Measurements from ENCODE around the gene FAM174C.

The FAM174C gene

GRCh38 chr19:1237754-1238368 is 37.5 kb upstream of the FAM174C start, which contains the start of gene CBARP:
CBARP (minus strand) TSS chr19:1238005; CDS start chr19:1236100, 1,905 bp downstream.
- DNase-seq = peak; percentile 77

DNA sequence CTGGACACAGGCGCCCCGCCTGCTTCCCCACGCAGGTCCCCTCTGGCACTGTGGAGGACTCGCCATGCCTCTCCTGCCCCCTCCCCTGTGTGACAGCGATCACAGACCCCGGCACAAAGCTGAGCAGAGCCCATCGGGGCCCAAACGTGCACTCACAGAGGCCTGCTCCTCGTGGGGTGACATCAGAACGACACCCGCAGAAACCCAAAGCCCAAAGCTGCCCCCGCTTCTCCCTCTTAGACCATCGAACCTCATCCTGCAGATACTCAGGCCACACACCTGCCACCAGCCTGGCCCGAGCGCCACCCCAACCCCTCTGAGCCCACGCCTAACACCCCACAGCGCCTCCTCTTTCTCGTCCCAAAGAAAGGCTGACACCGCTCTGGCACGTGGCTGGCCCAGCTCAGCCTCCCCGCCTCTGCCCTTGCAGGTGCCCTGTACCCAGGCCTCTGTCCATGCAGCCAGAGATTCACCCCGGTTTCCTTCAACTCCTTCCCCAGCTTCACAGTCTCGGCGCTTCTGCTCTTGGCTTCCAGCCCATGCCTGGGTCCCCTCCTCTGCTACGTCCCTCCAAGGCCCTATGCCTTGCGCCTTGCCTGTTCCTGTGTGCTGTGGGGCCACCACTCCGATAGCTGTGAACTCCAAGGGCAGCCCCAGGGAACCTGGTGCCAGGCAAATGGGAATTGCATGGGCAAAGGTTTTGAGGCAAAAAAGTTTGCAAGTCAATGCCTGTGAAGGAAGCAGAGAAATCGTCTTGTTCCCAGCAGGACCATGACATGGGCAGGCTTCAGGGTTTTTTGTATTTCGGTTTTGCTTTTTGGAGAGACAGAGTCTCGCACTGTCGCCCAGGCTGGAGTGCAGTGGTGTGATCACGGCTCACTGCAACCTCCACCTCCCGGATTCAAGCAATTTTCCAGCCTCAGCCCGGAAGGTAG is 36.7 kb upstream of the FAM174C start:
- DNase-seq = no peak

DNA sequence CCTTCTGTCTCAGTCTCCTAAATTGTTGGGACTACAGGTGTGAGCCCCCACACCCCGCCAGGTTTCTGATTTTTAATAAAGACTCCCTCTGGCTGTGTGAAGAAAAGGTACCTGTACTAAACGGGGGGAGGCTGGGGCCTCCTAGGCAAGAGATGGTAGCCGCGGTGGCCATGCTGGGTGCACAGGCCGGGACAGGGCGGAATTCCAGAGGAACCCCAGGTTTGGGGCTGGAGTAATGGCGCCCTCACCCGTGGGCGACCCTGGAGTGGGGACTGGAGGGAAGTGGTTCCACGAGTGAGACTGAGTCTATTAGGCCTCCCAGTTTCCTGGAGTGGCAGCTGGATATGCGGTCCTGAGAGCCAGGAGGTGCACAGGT is 35.9 kb upstream of the FAM174C start:
- DNase-seq = no peak

- DNase-seq = peak; percentile 96
These were observed 35.3 kb upstream of the FAM174C start for GRCh38 chr19:1239796-1240737.

DNA sequence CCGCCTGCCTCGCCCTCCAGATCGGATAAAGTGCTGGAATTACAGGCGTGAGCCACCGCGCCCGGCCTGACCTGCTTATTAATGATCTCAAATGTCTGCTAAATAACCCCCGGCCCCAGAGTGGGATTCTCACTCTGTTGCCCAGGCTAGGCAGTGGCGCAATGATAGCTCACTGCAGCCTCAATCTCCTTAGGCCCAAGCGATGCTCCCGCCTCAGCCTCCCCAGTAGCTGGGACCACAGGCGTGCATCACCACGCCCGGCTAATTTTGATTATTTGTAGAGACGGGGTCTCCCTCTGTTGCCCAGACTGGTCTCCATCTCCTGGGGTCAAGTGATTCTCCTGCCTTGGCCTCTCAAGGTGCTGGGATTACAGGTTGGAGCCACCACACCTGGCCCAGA is 34.4 kb upstream of the FAM174C start:
- no peak for DNase-seq

DNA sequence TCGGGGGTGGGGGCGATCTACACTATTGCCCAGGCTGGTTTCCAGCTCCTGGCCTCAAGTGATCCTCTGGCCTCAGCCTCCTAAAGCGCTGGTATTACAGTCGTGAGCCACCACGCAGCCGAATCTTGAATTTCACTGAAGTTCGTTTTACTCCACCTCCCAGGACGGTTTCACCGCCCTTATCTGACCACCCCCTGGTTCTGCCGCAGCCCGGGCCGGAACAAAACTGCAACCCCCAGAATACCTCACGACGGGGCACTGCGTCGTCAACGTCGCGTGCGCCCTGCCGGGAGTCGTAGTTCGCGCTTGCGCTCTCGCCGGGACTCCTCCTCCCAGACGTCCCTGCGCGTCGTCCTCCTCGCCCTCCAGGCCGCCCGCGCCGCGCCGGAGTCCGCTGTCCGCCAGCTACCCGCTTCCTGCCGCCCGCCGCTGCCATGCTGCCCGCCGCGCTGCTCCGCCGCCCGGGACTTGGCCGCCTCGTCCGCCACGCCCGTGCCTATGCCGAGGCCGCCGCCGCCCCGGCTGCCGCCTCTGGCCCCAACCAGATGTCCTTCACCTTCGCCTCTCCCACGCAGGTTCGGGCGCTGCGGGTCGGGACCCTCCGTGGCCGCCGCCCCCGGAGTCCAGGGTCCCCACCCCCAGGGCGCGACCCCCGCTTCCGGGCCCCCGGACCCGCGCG is 33.8 kb upstream of the FAM174C start, which contains the start of gene ATP5F1D:
Gene ATP5F1D (plus strand): TSS at position 335 of the 679 bp plus-strand sequence. CDS start 100 bp downstream, at position 435.
- DNase-seq = peak; percentile 97

DNA sequence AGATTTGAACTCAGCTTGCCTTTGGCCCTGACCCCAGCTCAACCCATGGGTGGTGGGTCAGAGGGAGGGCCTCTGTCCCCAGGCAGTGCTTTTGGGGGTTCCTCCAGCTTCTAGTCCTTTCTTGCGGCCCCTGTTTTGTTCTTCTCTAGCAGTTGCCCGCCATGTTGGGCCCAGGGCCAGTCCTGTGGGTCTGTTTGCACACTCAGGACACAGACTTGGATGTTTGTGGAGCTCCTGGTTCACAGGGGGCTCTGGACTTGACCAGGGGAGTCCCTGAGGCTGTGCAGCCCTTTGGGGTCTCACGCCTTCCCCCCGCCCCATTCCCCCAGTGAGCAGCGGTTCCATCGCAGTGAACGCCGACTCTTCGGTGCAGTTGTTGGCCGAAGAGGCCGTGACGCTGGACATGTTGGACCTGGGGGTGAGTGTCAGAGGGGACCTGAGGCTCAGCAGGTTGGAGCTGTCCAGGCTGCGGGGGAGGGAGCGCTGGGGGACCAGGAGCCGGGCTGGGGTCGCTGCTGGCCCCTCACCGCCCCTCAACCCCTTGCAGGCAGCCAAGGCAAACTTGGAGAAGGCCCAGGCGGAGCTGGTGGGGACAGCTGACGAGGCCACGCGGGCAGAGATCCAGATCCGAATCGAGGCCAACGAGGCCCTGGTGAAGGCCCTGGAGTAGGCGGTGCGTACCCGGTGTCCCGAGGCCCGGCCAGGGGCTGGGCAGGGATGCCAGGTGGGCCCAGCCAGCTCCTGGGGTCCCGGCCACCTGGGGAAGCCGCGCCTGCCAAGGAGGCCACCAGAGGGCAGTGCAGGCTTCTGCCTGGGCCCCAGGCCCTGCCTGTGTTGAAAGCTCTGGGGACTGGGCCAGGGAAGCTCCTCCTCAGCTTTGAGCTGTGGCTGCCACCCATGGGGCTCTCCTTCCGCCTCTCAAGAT is 31.3 kb upstream of the FAM174C start:
- DNase-seq = peak; percentile 81

DNA sequence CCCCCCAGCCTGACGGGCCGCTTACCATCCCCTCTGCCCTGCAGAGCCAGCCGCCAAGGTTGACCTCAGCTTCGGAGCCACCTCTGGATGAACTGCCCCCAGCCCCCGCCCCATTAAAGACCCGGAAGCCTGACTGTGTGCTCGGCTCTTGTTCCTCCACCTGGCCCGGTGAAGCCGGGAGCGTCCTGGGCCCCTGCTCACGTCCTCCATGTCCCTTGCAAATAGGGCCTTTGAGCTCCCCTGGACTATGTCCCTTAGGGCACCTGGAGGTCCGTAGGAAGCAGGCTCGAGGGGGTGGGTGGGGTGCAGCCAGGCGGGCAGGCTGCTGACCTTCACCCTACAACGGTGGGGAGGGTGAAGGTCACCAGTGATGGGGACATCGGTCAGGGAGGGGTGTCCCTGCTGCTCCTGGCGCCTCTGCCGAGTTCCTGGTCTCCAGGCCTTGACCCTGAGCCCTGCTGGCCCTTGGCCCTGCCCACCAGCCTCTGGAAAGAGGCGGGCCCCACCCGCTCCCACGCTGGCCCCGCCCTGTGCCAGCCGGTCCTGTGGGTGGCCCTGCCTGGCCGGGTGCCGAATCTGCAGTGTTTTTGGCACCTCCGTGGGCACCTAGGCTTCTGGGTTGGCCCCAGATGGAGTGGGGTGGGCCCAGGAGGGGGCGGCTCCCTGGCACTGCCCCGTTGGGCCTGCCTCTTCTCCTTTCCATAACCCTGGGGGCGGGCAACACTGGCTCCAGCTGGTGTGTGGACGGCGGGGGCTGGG is 30.5 kb upstream of the FAM174C start:
- DNase-seq = no peak

GRCh38 chr19:1245494-1246264 is 29.7 kb upstream of the FAM174C start:
- peak; percentile 24 for DNase-seq

DNA sequence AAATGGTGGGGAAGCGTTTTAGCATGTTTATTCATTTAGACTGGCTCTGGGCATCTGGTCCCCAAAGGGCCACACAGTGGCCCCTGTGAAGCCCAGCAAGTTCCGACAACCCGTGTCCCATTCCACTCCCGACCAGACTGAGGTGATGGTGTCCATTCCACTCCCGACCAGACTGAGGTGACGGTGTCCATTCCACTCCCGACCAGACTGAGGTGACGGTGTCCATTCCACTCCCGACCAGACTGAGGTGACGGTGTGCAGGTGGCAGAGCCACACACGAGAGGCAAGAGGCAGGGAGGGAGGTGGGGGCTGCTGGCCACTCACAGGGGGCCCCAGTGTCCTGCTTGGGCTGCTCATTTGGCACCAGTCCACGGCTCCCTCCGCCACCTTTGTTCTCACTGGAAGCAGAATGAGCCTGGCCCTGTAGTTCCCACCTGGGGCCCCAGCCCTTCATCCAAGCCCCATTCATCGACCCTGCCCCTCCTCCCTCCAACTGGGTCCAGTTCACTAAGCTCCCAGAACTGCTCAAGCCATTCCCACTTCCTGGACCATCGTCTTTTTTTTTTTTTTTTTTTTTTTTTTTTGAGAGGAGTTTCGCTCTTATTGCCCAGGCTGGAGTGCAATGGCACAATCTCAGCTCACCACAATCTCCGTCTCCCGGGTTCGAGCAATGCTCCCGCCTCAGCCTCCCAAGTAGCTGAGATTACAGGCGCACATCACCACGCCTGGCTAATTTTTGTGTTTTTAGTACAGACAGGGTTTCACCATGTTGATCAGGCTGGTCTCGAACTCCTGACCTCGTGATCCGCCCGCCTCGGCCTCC is 28.9 kb upstream of the FAM174C start:
- peak; percentile 57 for DNase-seq

DNA sequence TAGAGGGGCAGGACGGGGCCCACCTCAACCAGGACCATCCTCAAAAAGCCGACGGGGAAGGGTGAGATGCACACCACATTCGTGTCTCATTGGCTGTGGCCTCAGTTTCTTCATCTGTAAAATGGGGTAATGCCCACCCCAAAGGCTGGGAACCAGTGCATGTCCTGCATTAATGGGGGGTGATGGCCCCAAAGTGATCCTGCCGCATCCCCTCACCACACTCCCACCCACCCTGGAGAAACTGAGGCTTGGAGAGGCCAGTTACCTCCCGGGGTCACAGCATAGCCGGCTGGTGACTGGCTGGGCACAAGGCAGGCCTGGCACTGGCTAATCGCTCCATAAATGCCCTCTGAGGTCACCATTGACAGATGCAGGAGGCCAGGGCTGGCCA is 27.6 kb upstream of the FAM174C start:
- DNase-seq = no peak

GRCh38 chr19:1248139-1248785 is 27.1 kb upstream of the FAM174C start, which contains the start of gene MIDN:
MIDN (plus strand) TSS chr19:1248583; CDS start chr19:1250297, 1,714 bp downstream.
- DNase-seq = peak; percentile 94

- DNase-seq = peak; percentile 94
These were observed 26.5 kb upstream of the FAM174C start for GRCh38 chr19:1248786-1249297.

DNA sequence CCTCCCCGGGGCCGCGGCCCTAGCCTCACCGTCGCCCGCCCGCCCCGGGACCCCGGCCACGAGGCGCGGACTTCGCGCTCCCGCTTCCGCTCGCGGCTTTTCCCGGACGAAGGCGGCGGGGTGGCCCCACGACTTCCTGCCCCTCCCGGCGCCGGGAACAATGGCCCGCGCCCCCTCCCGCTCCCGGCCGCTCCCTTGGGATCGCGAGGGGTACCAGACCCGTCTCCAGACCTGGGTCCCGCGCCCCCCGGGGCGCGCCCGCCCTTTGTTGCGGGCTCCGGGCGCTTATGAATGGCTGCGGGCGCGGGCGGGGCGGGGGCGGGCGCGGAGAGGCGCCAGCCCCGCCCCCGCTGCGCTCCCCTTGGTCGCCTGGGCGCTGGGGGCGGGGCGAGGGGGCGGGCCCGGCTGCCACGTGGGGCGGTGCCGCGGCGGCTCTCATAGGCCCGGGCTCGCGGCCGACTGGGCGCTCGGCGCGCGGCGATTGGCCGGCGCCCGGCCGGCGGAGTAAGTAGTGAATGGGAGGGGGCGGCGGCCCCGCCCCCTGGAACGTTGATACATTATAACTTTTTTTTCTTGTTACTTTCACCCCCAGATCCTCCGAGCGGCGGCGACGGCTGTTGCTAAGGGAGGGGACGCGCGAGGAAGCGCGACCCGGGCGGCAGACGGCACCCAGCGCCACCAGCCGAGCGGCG is 25.9 kb upstream of the FAM174C start:
- DNase-seq = peak; percentile 99

DNA sequence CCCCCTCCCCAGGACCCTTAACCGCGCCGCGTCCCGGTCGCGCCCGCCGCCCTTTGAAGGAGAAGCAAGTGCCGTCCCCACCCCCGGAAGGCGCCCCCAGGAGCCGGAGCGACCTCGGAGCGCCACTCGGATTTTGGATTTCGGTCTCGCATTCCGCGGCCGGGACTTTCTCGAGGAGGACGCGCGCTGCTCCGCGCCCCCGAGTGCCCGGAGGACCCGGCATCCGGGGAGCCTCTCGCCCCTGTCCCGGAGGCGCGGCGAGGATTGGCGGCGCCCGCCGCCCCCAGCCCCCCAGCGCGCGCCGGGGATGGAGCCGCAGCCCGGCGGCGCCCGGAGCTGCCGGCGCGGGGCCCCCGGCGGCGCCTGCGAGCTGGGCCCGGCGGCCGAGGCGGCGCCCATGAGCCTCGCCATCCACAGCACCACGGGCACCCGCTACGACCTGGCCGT is 25.3 kb upstream of the FAM174C start:
- DNase-seq = no peak

- DNase-seq = peak; percentile 92
These were observed 24.7 kb upstream of the FAM174C start for GRCh38 chr19:1250437-1251260.
